Right cardiac atrium (tissue), 5 donors: ENCODE data around the gene ZNF354C. TPM values are rescaled to one million over a fixed set of nuclear protein-coding genes. Genes with fewer than 3 reads are reported as not detected.

ENCODE experiments used
- ATAC-seq, 2 donors: fragments of 200-7000 bp; cut with Tn5 transposase; one replicate each; pipeline versions ENCODE4 v1.8.0 to v1.9.1; 2020; ENCODE audit warnings: moderate library complexity in 2 of 2, mild to moderate bottlenecking in 1 of 2
- DNase-seq, 3 donors: peaks; one replicate each; pipeline ENCODE4 v3.0.0-alpha.2; 2020
- H3K27ac ChIP-seq: one replicate; pipeline ENCODE4 v1.5.1; 2013; ENCODE audit warnings: mild to moderate bottlenecking, low read length, control low read depth, moderate library complexity
- H3K27me3 ChIP-seq: one replicate; pipeline ENCODE4 v1.6.1; 2013; ENCODE audit not compliant: control insufficient read depth, insufficient read depth
- H3K4me1 ChIP-seq: one replicate; pipeline ENCODE4 v1.6.1; 2013; ENCODE audit warnings: low read length; ENCODE audit not compliant: control insufficient read depth, insufficient read depth
- H3K4me3 ChIP-seq: one replicate; pipeline ENCODE4 v1.5.1; 2013; ENCODE audit warnings: low read length, control low read depth
- H3K9me3 ChIP-seq: one replicate; pipeline ENCODE4 v1.6.1; 2013; ENCODE audit warnings: low read length; ENCODE audit not compliant: control insufficient read depth
- WGBS: extraction: QIAGEN DNeasy Blood & Tissue Kit; methylation state at CpG from one replicate; pipeline ENCODE4 v1.1.7; 2013; 5-methylcytosine and 5-hydroxymethylcytosine counted together
- intact Hi-C, 4 donors: fragments of 100-400 bp; cut with DNase I; formaldehyde crosslinking; loops; one replicate each; pipeline versions ENCODE4 v1.11.0 to v1.14.0; 2022 to 2023
- long read RNA-seq, 4 donors: library from polyadenylated mRNA; unstranded; transcript quantifications; one replicate each; pipeline ENCODE4 v2.0.0, GENCODE V29; 2020 to 2021
- polyA plus RNA-seq: library from polyadenylated mRNA; stranded (reverse); fragments of 200-250 nt; gene quantifications from one replicate; pipeline ENCODE4 v1.2.3, GENCODE V29; 2013
- total RNA-seq, 4 donors: library from RNA; stranded (reverse); fragmentation: NEBNext Ultra II Directional; extraction: Animal tissue kit (Norgen Biotek cat#: 25700); gene quantifications; one replicate each; pipeline ENCODE4 v1.2.1, GENCODE V29; 2021
- donor health status: healthy with polysubstance abuse.
- donor health status: DM: no; HTN: yes; CAD: no.
- donor health status: DM: no; HTN: no; CAD: no.
- donor health status: DM: no; HTN: yes; CAD: no; lungs with severe emphysema.
- donor health status: DM: yes; HTN: yes; CAD: no.

Gene ZNF354C
- total RNA-seq (1 to 10 TPM; 5.0 to 6.2 (median 5.6) TPM), polyA plus RNA-seq (1.6 TPM)
- long read RNA-seq, donor 1, full-length matches to known transcripts, result 6 of 6 reads
- long read RNA-seq, donor 1, partial matches to known transcripts, result 0 of 6 reads
- long read RNA-seq, donor 1, other reads (novel, unspliced or antisense), result 0 of 6 reads
- long read RNA-seq, donor 2, result 0 reads
- long read RNA-seq, donor 3, full-length matches to known transcripts, result 7 of 12 reads
- long read RNA-seq, donor 3, partial matches to known transcripts, result 2 of 12 reads
- long read RNA-seq, donor 3, other reads (novel, unspliced or antisense), result 3 of 12 reads
- long read RNA-seq, donor 4, full-length matches to known transcripts, result 7 of 10 reads
- long read RNA-seq, donor 4, partial matches to known transcripts, result 0 of 10 reads
- long read RNA-seq, donor 4, other reads (novel, unspliced or antisense), result 3 of 10 reads

- DNase-seq (peak; percentile 94 to 97 (median 97)), ATAC-seq (peak; percentile 99 to 100)
- no peaks in the 10 kb centered on the region for H3K9me3 ChIP-seq
- intact Hi-C loops, result loop anchor here in 2 of 4 donors (5.0 kb wide), 2 partner anchors 38 to 328 kb away; partner anchors contain the start of genes ZNF354A (in 1 of the 2) and ZNF879 (in 1 of the 2)
- H3K4me3 ChIP-seq, result peak within 1 kb of the TSS; percentile 80
- WGBS, result 1% methylated on average over 81 of the region's 81 CpGs
- peak within 1 kb of the TSS; percentile 49 for H3K27ac ChIP-seq
- H3K27me3 ChIP-seq, result no peaks in the 10 kb centered on the region
- peaks cover 10% of the 10 kb centered on the region for H3K4me1 ChIP-seq
These were observed at the start of gene ZNF354C for GRCh38 chr5:179060116-179061008. Gene ZNF354C (plus strand): TSS chr5:179060373. CDS start chr5:179062069, 1,696 bp downstream.

GRCh38 chr5:179023528-179024189, 36.5 kb upstream of the ZNF354C start, which contains the start of gene ZNF879:
Gene ZNF879 (plus strand): TSS chr5:179023804. CDS start chr5:179025005, 1,201 bp downstream.
- ATAC-seq (peak; percentile 98 to 99), DNase-seq (peak; percentile 95 to 98 (median 97))
- Histone ChIP-seq H3K27me3 (no peaks in the 10 kb centered on the region), H3K4me1 (peaks cover 4% of the 10 kb centered on the region), H3K9me3 (peaks cover 5% of the 10 kb centered on the region), H3K4me3 (peak within 1 kb of the TSS; percentile 84), H3K27ac (peak within 1 kb of the TSS; percentile 85)
- intact Hi-C loops, result loop anchor here in 1 of 4 donors (5.0 to 10.0 kb wide), 2 partner anchors 39 to 79 kb away; partner anchors contain the start of genes ZNF354C and ZNF454
- WGBS, result under 1% methylated on average over 72 of the region's 72 CpGs

DNA sequence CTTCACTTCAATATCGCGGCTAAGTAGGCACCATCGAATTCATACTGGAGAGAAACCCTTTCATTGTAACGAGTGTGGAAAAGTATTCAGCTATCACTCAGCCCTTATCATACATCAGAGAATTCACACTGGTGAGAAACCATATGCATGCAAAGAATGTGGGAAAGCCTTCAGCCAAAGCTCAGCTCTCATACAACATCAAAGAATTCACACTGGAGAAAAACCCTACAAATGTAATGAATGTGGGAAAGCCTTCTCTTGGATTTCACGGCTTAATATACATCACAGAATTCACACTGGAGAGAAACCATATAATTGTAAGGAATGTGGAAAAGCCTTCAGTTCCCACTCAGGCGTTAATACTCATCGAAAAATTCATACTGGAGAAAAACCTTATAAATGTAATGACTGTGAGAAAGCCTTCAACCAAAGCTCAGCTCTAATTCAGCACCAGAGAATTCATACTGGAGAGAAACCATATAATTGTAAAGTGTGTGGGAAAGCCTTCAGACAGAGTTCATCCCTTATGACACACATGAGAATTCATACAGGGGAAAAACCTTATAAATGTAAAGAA, 27.1 kb upstream of the ZNF354C start:
- H3K9me3 ChIP-seq, result peaks cover 23% of the 10 kb centered on the region
- intact Hi-C loops, result no loop called here
- WGBS, result 98% methylated on average over 7 of the region's 7 CpGs
- peak overlapping the region; percentile 6 for H3K4me3 ChIP-seq
- H3K27ac ChIP-seq, result no peak overlapping the region
- DNase-seq (no peak), ATAC-seq (no peak)
- H3K4me1 ChIP-seq, result no peaks in the 10 kb centered on the region
- no peaks in the 10 kb centered on the region for H3K27me3 ChIP-seq

DNA sequence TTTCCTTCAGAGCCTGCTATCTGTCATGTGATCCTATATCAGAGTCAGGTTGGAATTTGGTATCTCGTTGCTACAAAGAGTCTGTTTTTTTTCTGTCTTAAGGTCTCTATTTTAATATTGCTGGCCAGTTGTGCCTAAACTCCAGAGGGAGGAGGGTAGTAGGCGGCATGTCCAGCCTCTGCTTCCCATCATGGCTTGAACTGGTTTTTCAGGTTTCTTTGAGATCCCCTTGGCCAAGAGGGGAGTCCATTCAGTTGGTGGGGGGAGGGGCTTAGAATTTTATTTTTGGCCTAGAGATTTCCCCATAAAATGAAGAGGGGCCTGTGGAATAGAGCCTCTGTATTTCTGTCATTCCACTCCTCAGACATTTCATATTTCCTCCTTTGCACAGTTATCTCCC, 15.4 kb upstream of the ZNF354C start:
- no peaks in the 10 kb centered on the region for H3K9me3 ChIP-seq
- no peak overlapping the region for H3K27ac ChIP-seq
- no peak overlapping the region for H3K4me3 ChIP-seq
- no peaks in the 10 kb centered on the region for H3K27me3 ChIP-seq
- 67% methylated on average over 2 of the region's 2 CpGs for WGBS
- intact Hi-C loops, result no loop called here
- H3K4me1 ChIP-seq, result no peaks in the 10 kb centered on the region
- DNase-seq (no peak), ATAC-seq (no peak)

- H3K27me3 ChIP-seq, result no peaks in the 10 kb centered on the region
These were observed 8.4 kb upstream of the ZNF354C start for GRCh38 chr5:179051784-179052183.

DNA sequence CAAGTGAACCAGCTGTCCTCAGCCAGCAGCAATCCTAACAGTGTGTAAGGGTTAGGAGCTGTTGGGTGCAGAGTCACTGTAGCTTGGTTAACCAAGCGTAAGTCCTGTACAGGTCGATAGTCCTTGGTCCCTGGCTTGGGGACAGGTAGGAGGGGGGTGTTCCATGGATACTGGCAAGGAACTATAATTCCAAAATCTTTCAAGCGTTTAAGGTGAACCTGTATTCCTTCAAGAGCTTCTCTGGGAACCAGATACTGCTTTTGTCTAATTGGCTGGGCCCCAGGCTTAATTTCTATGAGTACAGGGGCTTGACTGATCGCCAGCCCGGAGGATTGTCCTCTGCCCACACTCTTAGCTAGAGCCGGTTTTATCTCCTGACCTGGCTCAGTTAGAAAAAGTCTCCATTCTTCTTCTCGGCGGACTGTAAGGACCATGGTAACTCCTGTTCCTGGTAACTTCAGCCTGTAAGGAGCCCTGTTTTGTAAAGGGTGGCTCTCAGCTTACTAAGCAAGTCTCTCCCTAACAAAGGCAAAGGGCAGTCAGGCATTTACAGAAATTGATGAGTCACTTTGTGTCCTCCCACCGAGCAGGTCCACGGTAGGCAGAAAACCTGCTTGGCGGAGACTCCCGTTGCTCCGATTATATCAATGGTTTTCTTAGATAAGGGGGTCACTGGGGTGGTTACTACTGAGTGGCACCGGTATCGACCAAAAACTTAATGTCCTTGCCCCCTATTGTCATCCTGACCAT, 6.0 kb upstream of the ZNF354C start:
- DNase-seq (no peak), ATAC-seq (no peak)
- Histone ChIP-seq H3K9me3 (no peaks in the 10 kb centered on the region), H3K27ac (no peak overlapping the region), H3K4me1 (no peaks in the 10 kb centered on the region), H3K4me3 (no peak overlapping the region), H3K27me3 (no peaks in the 10 kb centered on the region)
- 86% methylated on average over 15 of the region's 15 CpGs for WGBS
- intact Hi-C loops, result no loop called here

More at GRCh38 chr5:179051784-179052183, 8.4 kb upstream of the ZNF354C start:
- no peak overlapping the region for H3K4me3 ChIP-seq
- DNase-seq (no peak), ATAC-seq (no peak)
- H3K27ac ChIP-seq, result no peak overlapping the region
- intact Hi-C loops, result no loop called here
- H3K9me3 ChIP-seq, result no peaks in the 10 kb centered on the region
- 89% methylated on average over 9 of the region's 9 CpGs for WGBS
- no peaks in the 10 kb centered on the region for H3K4me1 ChIP-seq

DNA sequence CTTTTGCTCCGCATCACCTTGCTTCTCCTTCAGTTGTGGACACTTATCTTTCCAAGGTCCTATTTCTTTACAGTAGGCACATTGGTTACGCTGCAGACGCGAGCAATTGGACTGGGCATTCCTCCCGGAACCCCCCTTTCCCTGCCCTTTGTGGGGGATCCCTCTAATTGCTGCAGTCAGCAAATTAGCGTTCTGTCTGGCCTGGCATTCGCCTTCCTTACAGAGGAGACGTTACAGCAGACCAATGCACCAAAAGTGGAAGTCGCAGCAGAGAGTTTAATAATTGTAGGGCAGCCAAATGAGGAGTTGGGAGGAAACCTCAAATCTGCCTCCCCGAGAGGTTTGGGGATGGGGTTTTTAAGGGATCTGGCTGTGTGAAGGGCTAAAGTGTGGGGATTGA, 5.3 kb upstream of the ZNF354C start:
- no peaks in the 10 kb centered on the region for H3K4me1 ChIP-seq
- no peaks in the 10 kb centered on the region for H3K27me3 ChIP-seq
- DNase-seq, result no peak
- intact Hi-C loops, result no loop called here
- no peaks in the 10 kb centered on the region for H3K9me3 ChIP-seq
- no peak overlapping the region for H3K27ac ChIP-seq
- H3K4me3 ChIP-seq, result no peak overlapping the region
- no peak for ATAC-seq
- 86% methylated on average over 10 of the region's 10 CpGs for whole genome bisulfite sequencing

DNA sequence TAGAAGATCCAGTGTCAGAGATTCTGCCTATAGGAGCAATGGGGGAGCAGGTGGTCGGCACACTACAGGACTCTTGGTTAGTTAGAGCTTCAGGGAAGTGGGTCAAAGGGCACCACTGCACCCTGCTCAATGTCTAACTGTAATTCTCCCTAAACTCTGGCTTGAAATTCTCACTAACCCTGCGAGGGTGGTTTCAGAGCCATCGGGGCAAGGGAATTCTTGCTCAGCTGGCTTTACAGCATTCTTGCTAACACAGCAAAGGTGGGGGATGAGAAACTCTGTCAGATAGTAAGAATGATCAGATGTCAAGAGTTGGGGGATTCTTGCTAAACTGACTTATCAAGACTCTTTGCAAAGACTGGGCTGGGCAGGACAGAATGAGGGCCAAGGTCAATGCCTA, 4.7 kb upstream of the ZNF354C start:
- H3K4me1 ChIP-seq, result no peaks in the 10 kb centered on the region
- intact Hi-C loops, result no loop called here
- H3K4me3 ChIP-seq, result no peak overlapping the region
- 75% methylated on average over 3 of the region's 3 CpGs for WGBS
- no peaks in the 10 kb centered on the region for H3K27me3 ChIP-seq
- no peaks in the 10 kb centered on the region for H3K9me3 ChIP-seq
- ATAC-seq, result no peak
- H3K27ac ChIP-seq, result no peak overlapping the region
- DNase-seq, result no peak

DNA sequence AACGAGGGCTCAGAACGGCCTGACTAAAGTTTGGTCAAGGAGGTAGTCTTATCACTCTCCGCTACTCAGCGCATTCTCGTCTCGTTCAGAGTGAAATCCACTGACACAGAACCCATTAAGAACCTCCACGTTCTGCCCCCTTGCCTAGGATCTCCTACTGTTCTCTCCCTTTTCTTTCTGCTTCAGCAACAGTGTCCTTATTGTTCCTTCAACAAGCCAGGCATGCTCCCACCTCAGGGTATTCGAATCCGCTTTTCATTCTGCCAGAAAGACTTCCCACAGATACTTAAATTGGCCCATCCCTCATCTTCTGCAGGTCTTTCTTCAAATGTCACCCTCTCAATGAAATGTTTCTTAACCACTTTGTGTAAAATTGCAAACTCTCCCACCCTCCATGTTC, 4.3 kb upstream of the ZNF354C start:
- Histone ChIP-seq H3K4me3 (no peak overlapping the region), H3K27me3 (no peaks in the 10 kb centered on the region), H3K4me1 (no peaks in the 10 kb centered on the region), H3K9me3 (no peaks in the 10 kb centered on the region), H3K27ac (no peak overlapping the region)
- intact Hi-C loops, result no loop called here
- ATAC-seq (no peak), DNase-seq (no peak)
- WGBS, result 70% methylated on average over 9 of the region's 9 CpGs
